HTR-8/SVneo (cell line): ENCODE data around the gene SNF8.

Experiments used
- DNase-seq: peaks from one replicate; pipeline ENCODE4 v3.0.0; 2011; ENCODE audit warnings: low spot score, mixed read lengths; ENCODE audit not compliant: insufficient read length
- FAIRE-seq: peaks from 2 replicates; lab custom pipeline; 2011; peaks lifted over from hg19 to GRCh38; lab: Jason Lieb, UNC

The SNF8 gene

GRCh38 chr17:48930435-48930873 is 14.2 kb downstream of the SNF8 start:
- DNase-seq: no peak
- FAIRE-seq: no peak

GRCh38 chr17:48929812-48930165 is 14.9 kb downstream of the SNF8 start:
- DNase-seq (no peak), FAIRE-seq (peak; percentile 20)

- FAIRE-seq (no peak), DNase-seq (no peak)
These were observed 15.5 kb downstream of the SNF8 start for GRCh38 chr17:48928876-48929811.

- DNase-seq (no peak), FAIRE-seq (no peak)
These were observed 16.5 kb downstream of the SNF8 start for GRCh38 chr17:48927978-48928745.

- DNase-seq (no peak), FAIRE-seq (no peak)
These were observed 18.7 kb downstream of the SNF8 start for GRCh38 chr17:48925991-48926342.

GRCh38 chr17:48925251-48925990 is 19.2 kb downstream of the SNF8 start:
- peak; percentile 44 for FAIRE-seq
- DNase-seq: no peak

GRCh38 chr17:48915459-48916282 is 29.0 kb downstream of the SNF8 start:
- peak; percentile 62 for DNase-seq
- FAIRE-seq: peak; percentile 40

GRCh38 chr17:48912476-48912875 is 32.2 kb downstream of the SNF8 start:
- DNase-seq (no peak), FAIRE-seq (no peak)

- FAIRE-seq (no peak), DNase-seq (no peak)
These were observed 34.3 kb downstream of the SNF8 start for GRCh38 chr17:48910370-48910769.

- no peak for DNase-seq
These were observed 34.9 kb downstream of the SNF8 start for GRCh38 chr17:48909783-48910182.

GRCh38 chr17:48908853-48909394 is 35.7 kb downstream of the SNF8 start:
- peak; percentile 97 for DNase-seq
- FAIRE-seq: peak; percentile 96

More at GRCh38 chr17:48909783-48910182, 34.9 kb downstream of the SNF8 start:
- FAIRE-seq: no peak

GRCh38 chr17:48908047-48908843 is 36.4 kb downstream of the SNF8 start, which contains the start of gene UBE2Z:
UBE2Z (plus strand) TSS chr17:48908407; CDS start chr17:48908504, 97 bp downstream.
- peak; percentile 99 for FAIRE-seq
- DNase-seq: peak; percentile 97

GRCh38 chr17:48907713-48908046 is 37.0 kb downstream of the SNF8 start:
- DNase-seq (no peak), FAIRE-seq (no peak)

- FAIRE-seq (no peak), DNase-seq (no peak)
These were observed 38.6 kb downstream of the SNF8 start for GRCh38 chr17:48905987-48906515.

- FAIRE-seq: peak; percentile 40
- no peak for DNase-seq
These were observed 40.2 kb downstream of the SNF8 start for GRCh38 chr17:48904428-48904827.

- FAIRE-seq: no peak
- DNase-seq: no peak
These were observed 41.2 kb downstream of the SNF8 start for GRCh38 chr17:48903401-48903800.

GRCh38 chr17:48901241-48901640 is 43.4 kb downstream of the SNF8 start:
- FAIRE-seq: peak; percentile 72
- DNase-seq: no peak

- DNase-seq: no peak
- FAIRE-seq: no peak
These were observed 49.8 kb downstream of the SNF8 start for GRCh38 chr17:48894886-48895285.
